GM12878 (cell line): ENCODE data around the gene CACNA1G.

Source experiments
- JUND ChIP-seq: IDR thresholded peaks from 2 replicates; pipeline ENCODE4 v1.6.1; 2012; ENCODE audit warnings: low read depth, mild to moderate bottlenecking, low read length, improper control_type of control experiment, moderate library complexity
- ZSCAN29 ChIP-seq: fragments of 450-650 bp; IDR thresholded peaks from 2 replicates; pipeline ENCODE4 v1.6.1; 2017; ENCODE audit warnings: mild to moderate bottlenecking, moderate library complexity
- TF ChIP-seq, protein P1 (sequence below): IDR thresholded peaks from 2 replicates; pipeline ENCODE4 v1.6.1; 2012; ENCODE audit warnings: improper control_type of control experiment, low read depth, low read length; ENCODE audit not compliant: insufficient replicate concordance

DNA sequence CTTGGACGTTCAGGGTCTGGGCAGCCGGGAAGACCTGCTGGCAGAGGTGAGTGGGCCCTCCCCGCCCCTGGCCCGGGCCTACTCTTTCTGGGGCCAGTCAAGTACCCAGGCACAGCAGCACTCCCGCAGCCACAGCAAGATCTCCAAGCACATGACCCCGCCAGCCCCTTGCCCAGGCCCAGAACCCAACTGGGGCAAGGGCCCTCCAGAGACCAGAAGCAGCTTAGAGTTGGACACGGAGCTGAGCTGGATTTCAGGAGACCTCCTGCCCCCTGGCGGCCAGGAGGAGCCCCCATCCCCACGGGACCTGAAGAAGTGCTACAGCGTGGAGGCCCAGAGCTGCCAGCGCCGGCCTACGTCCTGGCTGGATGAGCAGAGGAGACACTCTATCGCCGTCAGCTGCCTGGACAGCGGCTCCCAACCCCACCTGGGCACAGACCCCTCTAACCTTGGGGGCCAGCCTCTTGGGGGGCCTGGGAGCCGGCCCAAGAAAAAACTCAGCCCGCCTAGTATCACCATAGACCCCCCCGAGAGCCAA lies 65.6 kb downstream of the CACNA1G start:
- TF ChIP-seq ZSCAN29, result no peak
- TF ChIP-seq, protein P1, sequence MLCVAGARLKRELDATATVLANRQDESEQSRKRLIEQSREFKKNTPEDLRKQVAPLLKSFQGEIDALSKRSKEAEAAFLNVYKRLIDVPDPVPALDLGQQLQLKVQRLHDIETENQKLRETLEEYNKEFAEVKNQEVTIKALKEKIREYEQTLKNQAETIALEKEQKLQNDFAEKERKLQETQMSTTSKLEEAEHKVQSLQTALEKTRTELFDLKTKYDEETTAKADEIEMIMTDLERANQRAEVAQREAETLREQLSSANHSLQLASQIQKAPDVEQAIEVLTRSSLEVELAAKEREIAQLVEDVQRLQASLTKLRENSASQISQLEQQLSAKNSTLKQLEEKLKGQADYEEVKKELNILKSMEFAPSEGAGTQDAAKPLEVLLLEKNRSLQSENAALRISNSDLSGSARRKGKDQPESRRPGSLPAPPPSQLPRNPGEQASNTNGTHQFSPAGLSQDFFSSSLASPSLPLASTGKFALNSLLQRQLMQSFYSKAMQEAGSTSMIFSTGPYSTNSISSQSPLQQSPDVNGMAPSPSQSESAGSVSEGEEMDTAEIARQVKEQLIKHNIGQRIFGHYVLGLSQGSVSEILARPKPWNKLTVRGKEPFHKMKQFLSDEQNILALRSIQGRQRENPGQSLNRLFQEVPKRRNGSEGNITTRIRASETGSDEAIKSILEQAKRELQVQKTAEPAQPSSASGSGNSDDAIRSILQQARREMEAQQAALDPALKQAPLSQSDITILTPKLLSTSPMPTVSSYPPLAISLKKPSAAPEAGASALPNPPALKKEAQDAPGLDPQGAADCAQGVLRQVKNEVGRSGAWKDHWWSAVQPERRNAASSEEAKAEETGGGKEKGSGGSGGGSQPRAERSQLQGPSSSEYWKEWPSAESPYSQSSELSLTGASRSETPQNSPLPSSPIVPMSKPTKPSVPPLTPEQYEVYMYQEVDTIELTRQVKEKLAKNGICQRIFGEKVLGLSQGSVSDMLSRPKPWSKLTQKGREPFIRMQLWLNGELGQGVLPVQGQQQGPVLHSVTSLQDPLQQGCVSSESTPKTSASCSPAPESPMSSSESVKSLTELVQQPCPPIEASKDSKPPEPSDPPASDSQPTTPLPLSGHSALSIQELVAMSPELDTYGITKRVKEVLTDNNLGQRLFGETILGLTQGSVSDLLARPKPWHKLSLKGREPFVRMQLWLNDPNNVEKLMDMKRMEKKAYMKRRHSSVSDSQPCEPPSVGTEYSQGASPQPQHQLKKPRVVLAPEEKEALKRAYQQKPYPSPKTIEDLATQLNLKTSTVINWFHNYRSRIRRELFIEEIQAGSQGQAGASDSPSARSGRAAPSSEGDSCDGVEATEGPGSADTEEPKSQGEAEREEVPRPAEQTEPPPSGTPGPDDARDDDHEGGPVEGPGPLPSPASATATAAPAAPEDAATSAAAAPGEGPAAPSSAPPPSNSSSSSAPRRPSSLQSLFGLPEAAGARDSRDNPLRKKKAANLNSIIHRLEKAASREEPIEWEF, result no peak
- TF ChIP-seq JUND, result no peak
